Measurements from ENCODE around the gene SORCS2. TPM values are rescaled to one million over a fixed set of nuclear protein-coding genes. Genes with fewer than 3 reads are reported as not detected.

The SORCS2 gene
- total RNA-seq, 1 donor from 2014 or later: 7.2 TPM

DNA sequence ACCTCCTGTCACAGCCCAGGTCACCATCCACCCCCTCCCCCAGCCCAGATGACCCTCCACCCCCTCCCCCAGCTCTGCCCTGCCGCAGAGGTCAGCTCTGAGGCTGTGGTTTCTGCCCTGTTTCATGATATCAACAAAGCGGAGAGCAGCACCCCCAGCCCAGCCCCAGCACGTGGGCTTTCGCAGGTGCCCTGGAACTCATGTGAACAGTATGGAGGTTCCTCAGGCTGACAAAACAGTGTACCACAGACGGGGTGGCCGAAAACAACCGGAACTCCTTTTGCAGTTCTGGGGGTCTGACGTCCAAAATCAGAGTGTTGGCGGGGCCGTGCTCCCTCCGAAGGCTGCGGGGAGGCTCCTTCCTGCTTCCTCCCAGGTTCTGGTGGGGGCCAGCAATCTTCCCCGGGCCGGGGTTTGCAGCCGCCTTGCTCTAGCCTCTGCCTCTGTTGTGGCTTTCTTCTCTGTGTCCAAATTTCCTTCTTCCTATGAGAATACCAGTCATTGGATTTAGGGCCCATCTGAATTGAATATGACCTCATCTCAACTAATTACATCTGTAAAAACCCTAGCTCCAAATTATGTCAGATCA is 250.3 kb downstream of the SORCS2 start:
- DNase-seq (no peak), ATAC-seq (no peak)
- TF ChIP-seq, protein P1, sequence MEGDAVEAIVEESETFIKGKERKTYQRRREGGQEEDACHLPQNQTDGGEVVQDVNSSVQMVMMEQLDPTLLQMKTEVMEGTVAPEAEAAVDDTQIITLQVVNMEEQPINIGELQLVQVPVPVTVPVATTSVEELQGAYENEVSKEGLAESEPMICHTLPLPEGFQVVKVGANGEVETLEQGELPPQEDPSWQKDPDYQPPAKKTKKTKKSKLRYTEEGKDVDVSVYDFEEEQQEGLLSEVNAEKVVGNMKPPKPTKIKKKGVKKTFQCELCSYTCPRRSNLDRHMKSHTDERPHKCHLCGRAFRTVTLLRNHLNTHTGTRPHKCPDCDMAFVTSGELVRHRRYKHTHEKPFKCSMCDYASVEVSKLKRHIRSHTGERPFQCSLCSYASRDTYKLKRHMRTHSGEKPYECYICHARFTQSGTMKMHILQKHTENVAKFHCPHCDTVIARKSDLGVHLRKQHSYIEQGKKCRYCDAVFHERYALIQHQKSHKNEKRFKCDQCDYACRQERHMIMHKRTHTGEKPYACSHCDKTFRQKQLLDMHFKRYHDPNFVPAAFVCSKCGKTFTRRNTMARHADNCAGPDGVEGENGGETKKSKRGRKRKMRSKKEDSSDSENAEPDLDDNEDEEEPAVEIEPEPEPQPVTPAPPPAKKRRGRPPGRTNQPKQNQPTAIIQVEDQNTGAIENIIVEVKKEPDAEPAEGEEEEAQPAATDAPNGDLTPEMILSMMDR (IDR thresholded peaks at IDR 0.05): no peak
- no peaks in the 10 kb centered on the region for H3K27me3 ChIP-seq
- no peaks in the 10 kb centered on the region for H3K9me3 ChIP-seq
- no peaks in the 10 kb centered on the region for H3K4me1 ChIP-seq
- H3K36me3 ChIP-seq: no peaks in the 10 kb centered on the region
- H3K4me3 ChIP-seq: no peak overlapping the region
- no peak overlapping the region for H3K27ac ChIP-seq
- intact Hi-C loops (cut with DNase I): no loop called here

- Histone ChIP-seq H3K9me3 (no peaks in the 10 kb centered on the region), H3K27me3 (no peaks in the 10 kb centered on the region), H3K4me3 (no peak overlapping the region), H3K27ac (no peak overlapping the region), H3K36me3 (no peaks in the 10 kb centered on the region), H3K4me1 (no peaks in the 10 kb centered on the region)
- ATAC-seq: no peak
- TF ChIP-seq, protein P1 (IDR thresholded peaks at IDR 0.05): no peak
- no peak for DNase-seq
- intact Hi-C loops (cut with DNase I): no loop called here
Observed at GRCh38 chr4:7444314-7444713, 252.0 kb downstream of the SORCS2 start.

DNA sequence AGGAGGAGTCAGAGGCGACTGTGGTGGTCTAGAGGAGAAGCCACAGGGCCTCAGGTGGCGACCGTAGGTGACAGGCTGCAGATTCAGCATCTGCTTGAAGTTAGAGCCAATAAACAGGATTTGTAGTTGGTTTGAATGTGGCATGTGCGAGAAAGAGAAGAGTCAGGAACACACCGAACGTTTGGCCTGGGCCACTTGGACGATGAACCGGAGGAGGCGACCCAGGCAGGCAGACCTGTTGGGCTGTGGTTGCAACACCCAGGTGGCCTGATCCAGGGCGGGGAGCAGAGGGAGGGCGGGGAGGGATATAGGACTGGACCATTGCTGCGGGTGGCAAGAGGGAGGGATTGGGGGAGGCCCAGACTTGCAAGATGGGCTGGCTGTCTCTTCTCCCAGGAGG is 252.4 kb downstream of the SORCS2 start:
- Histone ChIP-seq H3K27ac (no peak overlapping the region), H3K36me3 (no peaks in the 10 kb centered on the region), H3K4me3 (no peak overlapping the region), H3K27me3 (no peaks in the 10 kb centered on the region), H3K9me3 (no peaks in the 10 kb centered on the region), H3K4me1 (no peaks in the 10 kb centered on the region)
- intact Hi-C loops (cut with DNase I): no loop called here
- DNase-seq: peak; percentile 73
- ATAC-seq: peak; percentile 63
- TF ChIP-seq, protein P1 (IDR thresholded peaks at IDR 0.05): no peak

DNA sequence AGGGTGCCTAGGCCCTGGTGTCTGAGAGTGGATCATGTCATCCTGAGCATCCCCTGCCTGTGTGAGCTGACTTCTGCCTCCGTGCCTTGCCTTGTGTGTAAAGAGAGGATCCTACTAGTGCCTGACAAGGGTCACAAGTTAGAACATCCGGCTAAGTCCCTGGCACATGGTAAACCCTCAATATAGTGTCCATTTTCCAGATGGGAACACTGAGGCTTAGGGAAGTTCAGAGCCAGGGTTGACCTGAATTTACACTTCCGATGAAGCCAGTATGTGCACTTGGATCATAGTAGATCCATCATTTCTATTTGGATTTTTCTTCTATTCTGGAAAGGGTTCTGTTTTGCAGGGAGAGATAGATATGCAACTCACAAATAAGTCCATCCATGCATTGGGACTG is 254.9 kb downstream of the SORCS2 start:
- no peak overlapping the region for H3K4me3 ChIP-seq
- no peaks in the 10 kb centered on the region for H3K36me3 ChIP-seq
- H3K4me1 ChIP-seq: no peaks in the 10 kb centered on the region
- no peaks in the 10 kb centered on the region for H3K27me3 ChIP-seq
- H3K27ac ChIP-seq: no peak overlapping the region
- TF ChIP-seq, protein P1 (IDR thresholded peaks at IDR 0.05): no peak
- intact Hi-C loops (cut with DNase I): no loop called here
- ATAC-seq (no peak), DNase-seq (no peak)
- H3K9me3 ChIP-seq: no peaks in the 10 kb centered on the region

DNA sequence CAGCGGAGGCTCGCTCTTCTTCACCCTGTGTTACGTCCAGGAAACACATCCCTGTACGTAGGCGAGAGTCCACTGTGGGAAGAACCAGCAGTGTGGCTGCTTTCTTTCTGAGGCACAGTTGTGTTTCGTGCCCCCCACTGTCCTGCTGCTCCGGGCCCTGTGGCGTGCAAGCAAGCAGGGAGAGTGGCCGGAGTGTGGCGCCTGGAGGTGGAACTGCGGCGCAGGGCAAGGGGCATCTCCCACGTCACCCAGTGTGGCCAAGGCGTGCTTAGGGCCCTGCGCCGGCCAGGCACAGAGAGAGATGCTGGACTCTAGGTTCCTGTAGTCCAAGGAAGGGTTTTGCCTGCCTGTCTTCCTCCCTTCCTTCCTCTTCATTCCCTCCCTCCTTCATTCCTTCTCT is 255.7 kb downstream of the SORCS2 start:
- Histone ChIP-seq H3K4me1 (no peaks in the 10 kb centered on the region), H3K27ac (no peak overlapping the region), H3K9me3 (no peaks in the 10 kb centered on the region), H3K36me3 (no peaks in the 10 kb centered on the region), H3K4me3 (no peak overlapping the region), H3K27me3 (no peaks in the 10 kb centered on the region)
- intact Hi-C loops (cut with DNase I): no loop called here
- ATAC-seq (no peak), DNase-seq (no peak)
- TF ChIP-seq, protein P1 (IDR thresholded peaks at IDR 0.05): no peak
